Measurements from ENCODE around the gene ALB.

The ALB gene

GRCh38 chr4:73426666-73427065 lies 22.6 kb downstream of the ALB start:
- in situ Hi-C loops (cut with HindIII; ENCODE audit: low pct_ligation_motif_present, low sequenced_read_pairs): no loop called here
- no peaks in the 10 kb centered on the region for H3K36me3 ChIP-seq (replicated peaks)
- H3K27me3 ChIP-seq (replicated peaks): no peaks in the 10 kb centered on the region
- no peak for DNase-seq
- H3K4me3 ChIP-seq (ENCODE audit: low read depth, low read length): no peak overlapping the region
- TF ChIP-seq CTCF (IDR thresholded peaks at IDR 0.05; ENCODE audit: low read depth, low read length, missing control alignments): no peak
- H3K27ac ChIP-seq: no peak overlapping the region

GRCh38 chr4:73429118-73429517 lies 25.0 kb downstream of the ALB start:
- H3K36me3 ChIP-seq (replicated peaks): no peaks in the 10 kb centered on the region
- in situ Hi-C loops (cut with HindIII; ENCODE audit: low pct_ligation_motif_present, low sequenced_read_pairs): no loop called here
- no peak for TF ChIP-seq CTCF (IDR thresholded peaks at IDR 0.05; ENCODE audit: low read depth, low read length, missing control alignments)
- DNase-seq: no peak
- H3K4me3 ChIP-seq (ENCODE audit: low read depth, low read length): no peak overlapping the region
- no peaks in the 10 kb centered on the region for H3K27me3 ChIP-seq (replicated peaks)
- no peak overlapping the region for H3K27ac ChIP-seq

GRCh38 chr4:73429826-73430587 lies 25.9 kb downstream of the ALB start:
- H3K27me3 ChIP-seq (replicated peaks): no peaks in the 10 kb centered on the region
- no peaks in the 10 kb centered on the region for H3K36me3 ChIP-seq (replicated peaks)
- DNase-seq: no peak
- H3K27ac ChIP-seq: no peak overlapping the region
- no peak overlapping the region for H3K4me3 ChIP-seq (ENCODE audit: low read depth, low read length)
- in situ Hi-C loops (cut with HindIII; ENCODE audit: low pct_ligation_motif_present, low sequenced_read_pairs): no loop called here
- no peak for TF ChIP-seq CTCF (IDR thresholded peaks at IDR 0.05; ENCODE audit: low read depth, low read length, missing control alignments)

- Histone ChIP-seq H3K4me3 (ENCODE audit: low read depth, low read length) (no peak overlapping the region), H3K27ac (no peak overlapping the region), H3K27me3 (replicated peaks) (no peaks in the 10 kb centered on the region), H3K36me3 (replicated peaks) (no peaks in the 10 kb centered on the region)
- in situ Hi-C loops (cut with HindIII; ENCODE audit: low pct_ligation_motif_present, low sequenced_read_pairs): no loop called here
- DNase-seq: no peak
- TF ChIP-seq CTCF (IDR thresholded peaks at IDR 0.05; ENCODE audit: low read depth, low read length, missing control alignments): no peak
Measured at GRCh38 chr4:73431813-73432168, 27.7 kb downstream of the ALB start.

- no peak for TF ChIP-seq CTCF (IDR thresholded peaks at IDR 0.05; ENCODE audit: low read depth, low read length, missing control alignments)
- in situ Hi-C loops (cut with HindIII; ENCODE audit: low pct_ligation_motif_present, low sequenced_read_pairs): no loop called here
- Histone ChIP-seq H3K4me3 (ENCODE audit: low read depth, low read length) (no peak overlapping the region), H3K27me3 (replicated peaks) (no peaks in the 10 kb centered on the region), H3K27ac (no peak overlapping the region), H3K36me3 (replicated peaks) (no peaks in the 10 kb centered on the region)
- DNase-seq: no peak
Measured at GRCh38 chr4:73432169-73433000, 28.3 kb downstream of the ALB start.
